GM23248 (cell line): ENCODE data around the gene COL27A1.
"Not testable (repeated sequence)": the region's sequence is repeated elsewhere in the genome, so short reads cannot be mapped to it uniquely, and the experiment has no call there.

ENCODE experiments used
- EZH2 ChIP-seq: fragments of 200-600 bp; sonication (generic); IDR thresholded peaks from 2 replicates; pipeline ENCODE4 v1.6.1; 2018; ENCODE audit warnings: antibody characterized with exemption, mild to moderate bottlenecking; ENCODE audit not compliant: insufficient read depth, poor library complexity, severe bottlenecking
- EZH2phosphoT487 ChIP-seq: fragments of 200-600 bp; sonication (generic); IDR thresholded peaks from 2 replicates; pipeline ENCODE4 v1.6.1; 2018; ENCODE audit warnings: antibody characterized with exemption, moderate library complexity, mild to moderate bottlenecking, low read depth; ENCODE audit not compliant: insufficient read depth

DNA sequence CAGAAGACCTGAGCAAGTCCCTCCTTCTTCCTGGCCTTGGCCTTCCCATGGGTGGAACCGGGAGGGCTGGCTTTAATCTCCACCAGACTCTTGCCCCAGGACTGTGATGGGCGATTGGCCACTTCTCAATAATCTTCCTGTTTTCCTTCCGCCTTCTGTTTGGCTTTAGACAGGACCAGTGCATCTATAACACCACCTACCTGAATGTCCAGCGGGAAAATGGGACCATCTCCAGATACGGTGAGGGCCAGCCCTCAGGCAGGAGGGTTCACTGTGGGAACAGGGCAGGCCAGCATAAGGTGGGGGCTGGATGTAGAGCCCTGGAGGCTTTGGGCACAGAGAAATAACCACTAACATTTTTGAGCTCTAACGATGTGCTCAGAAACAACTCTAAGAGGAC, 168.5 kb downstream of the COL27A1 start:
- not testable (repeated sequence) for TF ChIP-seq EZH2, EZH2phosphoT487
